ENCODE data around the gene PTPRD.

PTPRD gene

GRCh38 chr9:9920425-9921060 lies 692.3 kb downstream of the PTPRD start:
- DNase-seq (ENCODE audit: low read depth, low spot score) = no peak
- TF ChIP-seq CTCF (IDR thresholded peaks at IDR 0.05; ENCODE audit: insufficient read depth, low read length, missing control alignments) = no peak
- ChIA-PET CTCF (interaction anchor here (0.7 kb wide), 1 partner anchor 25 kb away, joined by 3 read pairs; no protein-coding TSS in a partner anchor), POLR2A (no interaction called here)
- H3K4me3 ChIP-seq (ENCODE audit: low read depth, low read length) = no peak overlapping the region

- CTCF ChIA-PET = no interaction called here
Measured at GRCh38 chr9:9919174-9919775, 693.5 kb downstream of the PTPRD start.

GRCh38 chr9:9917400-9917799 lies 695.4 kb downstream of the PTPRD start:
- no peak for TF ChIP-seq CTCF (IDR thresholded peaks at IDR 0.05; ENCODE audit: insufficient read depth, low read length, missing control alignments)
- ChIA-PET CTCF (no interaction called here), POLR2A (no interaction called here)
- no peak for DNase-seq (ENCODE audit: low read depth, low spot score)
- H3K4me3 ChIP-seq (ENCODE audit: low read depth, low read length) = no peak overlapping the region

More at GRCh38 chr9:9919174-9919775, 693.5 kb downstream of the PTPRD start:
- POLR2A ChIA-PET = no interaction called here
- no peak overlapping the region for H3K4me3 ChIP-seq (ENCODE audit: low read depth, low read length)
- no peak for DNase-seq (ENCODE audit: low read depth, low spot score)
- TF ChIP-seq CTCF (IDR thresholded peaks at IDR 0.05; ENCODE audit: insufficient read depth, low read length, missing control alignments) = no peak

GRCh38 chr9:9914174-9914573 lies 698.6 kb downstream of the PTPRD start:
- ChIA-PET CTCF (no interaction called here), POLR2A (no interaction called here)
- DNase-seq (ENCODE audit: low read depth, low spot score) = no peak

GRCh38 chr9:9913276-9913832 lies 699.4 kb downstream of the PTPRD start:
- TF ChIP-seq CTCF (IDR thresholded peaks at IDR 0.05; ENCODE audit: insufficient read depth, low read length, missing control alignments) = no peak
- no peak overlapping the region for H3K4me3 ChIP-seq (ENCODE audit: low read depth, low read length)
- ChIA-PET CTCF (interaction anchor here (1.0 kb wide), 1 partner anchor 30 kb away, joined by 3 read pairs; no protein-coding TSS in a partner anchor), POLR2A (no interaction called here)
- no peak for DNase-seq (ENCODE audit: low read depth, low spot score)

More at GRCh38 chr9:9914174-9914573, 698.6 kb downstream of the PTPRD start:
- H3K4me3 ChIP-seq (ENCODE audit: low read depth, low read length) = no peak overlapping the region
- TF ChIP-seq CTCF (IDR thresholded peaks at IDR 0.05; ENCODE audit: insufficient read depth, low read length, missing control alignments) = no peak

- no peak for DNase-seq (ENCODE audit: low read depth, low spot score)
- no peak for TF ChIP-seq CTCF (IDR thresholded peaks at IDR 0.05; ENCODE audit: insufficient read depth, low read length, missing control alignments)
- H3K4me3 ChIP-seq (ENCODE audit: low read depth, low read length) = no peak overlapping the region
- CTCF ChIA-PET = no interaction called here
- POLR2A ChIA-PET = no interaction called here
Measured at GRCh38 chr9:9912459-9912858, 700.3 kb downstream of the PTPRD start.

All from AG04449 (cell line).